Measurements from ENCODE around the gene DXO. TPM values are rescaled to one million over a fixed set of nuclear protein-coding genes. Genes with fewer than 3 reads are reported as not detected.

Gene DXO
- polyA plus RNA-seq, 1 donor (not counting 4 experiments of a cell fraction or from before 2014, with no cell fraction given), result 7.0 TPM

DNA sequence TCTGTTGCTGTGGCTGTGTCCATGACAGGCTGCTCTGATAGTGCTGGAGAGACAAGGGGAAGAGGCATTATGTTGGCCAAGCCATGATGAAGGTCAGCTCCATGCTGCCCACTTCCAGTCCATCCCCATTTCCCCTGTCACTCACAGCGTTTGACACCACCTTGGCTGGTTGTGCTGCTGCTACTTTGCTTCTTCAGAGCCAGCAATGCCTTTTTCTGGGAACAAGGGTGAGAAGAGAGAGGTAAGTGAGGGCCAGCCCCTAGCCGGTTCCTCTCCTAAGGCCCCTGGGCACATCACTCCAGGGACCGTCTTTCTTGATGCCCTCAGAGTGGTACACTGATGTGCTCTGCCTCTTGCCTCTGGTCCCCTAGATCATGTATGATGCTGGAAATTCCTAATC, 15.1 kb downstream of the DXO start:
- Histone ChIP-seq H3K79me2 (ENCODE audit: control insufficient read depth, insufficient read depth, low read length) (peaks cover 27% of the 10 kb centered on the region), H3K36me3 (ENCODE audit: control insufficient read depth in 2 of 2, extremely low read depth in 1 of 2, insufficient read depth in 2 of 2, low read length in 2 of 2) (peaks cover 31 to 58% of the 10 kb centered on the region in 2 experiments), H3K4me3 (ENCODE audit: control insufficient read depth in 2 of 3, extremely low read depth in 1 of 3, insufficient read depth in 2 of 3, low read depth in 1 of 3, low read length in 3 of 3) (no peak overlapping the region), H3K4me1 (ENCODE audit: control insufficient read depth, extremely low read depth, insufficient read depth, low read length) (peaks cover 15% of the 10 kb centered on the region), H3K9me3 (ENCODE audit: control insufficient read depth, low read depth, low read length) (no peaks in the 10 kb centered on the region), H3K27ac (ENCODE audit: control insufficient read depth, insufficient read depth, low read length) (no peak overlapping the region), H3K27me3 (ENCODE audit: control insufficient read depth, extremely low read depth, insufficient read depth, low read length) (no peaks in the 10 kb centered on the region), H2AFZ (ENCODE audit: control insufficient read depth, low read length) (no peak overlapping the region), H3K9ac (ENCODE audit: control insufficient read depth, extremely low read depth, insufficient read depth, low read length) (no peak overlapping the region), H3K9me1 (ENCODE audit: control insufficient read depth, extremely low read depth, insufficient read depth, low read length) (no peaks in the 10 kb centered on the region), H4K20me1 (ENCODE audit: control insufficient read depth, extremely low read depth, insufficient read depth, low read length) (no peaks in the 10 kb centered on the region), H3K4me2 (ENCODE audit: control insufficient read depth, extremely low read depth, insufficient read depth, low read depth, low read length) (no peak overlapping the region)
- TF ChIP-seq, protein P1, sequence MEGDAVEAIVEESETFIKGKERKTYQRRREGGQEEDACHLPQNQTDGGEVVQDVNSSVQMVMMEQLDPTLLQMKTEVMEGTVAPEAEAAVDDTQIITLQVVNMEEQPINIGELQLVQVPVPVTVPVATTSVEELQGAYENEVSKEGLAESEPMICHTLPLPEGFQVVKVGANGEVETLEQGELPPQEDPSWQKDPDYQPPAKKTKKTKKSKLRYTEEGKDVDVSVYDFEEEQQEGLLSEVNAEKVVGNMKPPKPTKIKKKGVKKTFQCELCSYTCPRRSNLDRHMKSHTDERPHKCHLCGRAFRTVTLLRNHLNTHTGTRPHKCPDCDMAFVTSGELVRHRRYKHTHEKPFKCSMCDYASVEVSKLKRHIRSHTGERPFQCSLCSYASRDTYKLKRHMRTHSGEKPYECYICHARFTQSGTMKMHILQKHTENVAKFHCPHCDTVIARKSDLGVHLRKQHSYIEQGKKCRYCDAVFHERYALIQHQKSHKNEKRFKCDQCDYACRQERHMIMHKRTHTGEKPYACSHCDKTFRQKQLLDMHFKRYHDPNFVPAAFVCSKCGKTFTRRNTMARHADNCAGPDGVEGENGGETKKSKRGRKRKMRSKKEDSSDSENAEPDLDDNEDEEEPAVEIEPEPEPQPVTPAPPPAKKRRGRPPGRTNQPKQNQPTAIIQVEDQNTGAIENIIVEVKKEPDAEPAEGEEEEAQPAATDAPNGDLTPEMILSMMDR (optimal IDR thresholded peaks at IDR 0.05 in 1 of 3, IDR thresholded peaks at IDR 0.05 in 1 of 3, conservative IDR thresholded peaks at IDR 0.05 in 1 of 3; ENCODE audit: extremely low read depth in 1 of 3, insufficient read depth in 2 of 3, low read length in 3 of 3), result no peak
- no peak for TF ChIP-seq EZH2 (IDR thresholded peaks at IDR 0.05; ENCODE audit: low read length)
- dilution Hi-C loops (cut with MboI; ENCODE audit: extremely low pct_ligation_motif_present, low sequenced_read_pairs), result no loop called here
- DNase-seq (ENCODE audit: low read depth, low spot score), result no peak
- no peak for FAIRE-seq

DNA sequence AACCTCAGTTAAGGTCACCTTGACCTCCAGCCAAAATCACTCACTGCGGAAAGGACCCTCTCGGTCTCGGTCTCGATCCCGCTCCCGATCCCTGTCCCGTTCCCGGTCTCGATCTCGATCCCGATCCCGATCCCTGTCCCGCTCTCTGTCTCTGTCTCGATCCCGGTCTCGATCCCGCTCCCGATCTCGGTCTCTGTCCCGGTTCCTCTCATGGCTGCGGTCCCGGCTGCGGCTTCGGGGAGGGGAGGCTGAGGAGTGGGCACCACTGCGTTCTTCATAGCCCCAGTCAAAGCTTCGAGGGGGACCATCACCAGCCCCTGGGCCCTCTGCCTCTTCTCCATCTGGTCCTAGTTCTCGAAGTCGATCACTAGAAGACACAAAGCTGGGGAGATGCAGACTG, 17.4 kb downstream of the DXO start:
- H3K36me3 ChIP-seq (ENCODE audit: control insufficient read depth in 2 of 2, extremely low read depth in 1 of 2, insufficient read depth in 2 of 2, low read length in 2 of 2), result peaks cover 29 to 47% of the 10 kb centered on the region in 2 experiments
- H3K9me1 ChIP-seq (ENCODE audit: control insufficient read depth, extremely low read depth, insufficient read depth, low read length), result no peaks in the 10 kb centered on the region
- no peak overlapping the region for H3K4me2 ChIP-seq (ENCODE audit: control insufficient read depth, extremely low read depth, insufficient read depth, low read depth, low read length)
- H3K27ac ChIP-seq (ENCODE audit: control insufficient read depth, insufficient read depth, low read length), result no peak overlapping the region
- no peaks in the 10 kb centered on the region for H4K20me1 ChIP-seq (ENCODE audit: control insufficient read depth, extremely low read depth, insufficient read depth, low read length)
- H2AFZ ChIP-seq (ENCODE audit: control insufficient read depth, low read length), result no peak overlapping the region
- H3K9me3 ChIP-seq (ENCODE audit: control insufficient read depth, low read depth, low read length), result no peaks in the 10 kb centered on the region
- peaks cover 20% of the 10 kb centered on the region for H3K79me2 ChIP-seq (ENCODE audit: control insufficient read depth, insufficient read depth, low read length)
- no peak overlapping the region for H3K9ac ChIP-seq (ENCODE audit: control insufficient read depth, extremely low read depth, insufficient read depth, low read length)
- FAIRE-seq (no peak), DNase-seq (ENCODE audit: low read depth, low spot score) (no peak)
- peaks cover 11% of the 10 kb centered on the region for H3K4me1 ChIP-seq (ENCODE audit: control insufficient read depth, extremely low read depth, insufficient read depth, low read length)
- no peaks in the 10 kb centered on the region for H3K27me3 ChIP-seq (ENCODE audit: control insufficient read depth, extremely low read depth, insufficient read depth, low read length)
- dilution Hi-C loops (cut with MboI; ENCODE audit: extremely low pct_ligation_motif_present, low sequenced_read_pairs), result no loop called here
- no peak overlapping the region for H3K4me3 ChIP-seq (ENCODE audit: control insufficient read depth in 2 of 3, extremely low read depth in 1 of 3, insufficient read depth in 2 of 3, low read depth in 1 of 3, low read length in 3 of 3)
- TF ChIP-seq, protein P1 (optimal IDR thresholded peaks at IDR 0.05 in 1 of 3, IDR thresholded peaks at IDR 0.05 in 1 of 3, conservative IDR thresholded peaks at IDR 0.05 in 1 of 3; ENCODE audit: extremely low read depth in 1 of 3, insufficient read depth in 2 of 3, low read length in 3 of 3), result no peak

Measured in keratinocyte (primary cell).